Measurements from ENCODE around the gene COL4A4.

The COL4A4 gene

GRCh38 chr2:227160164-227160563 is 3.8 kb downstream of the COL4A4 start:
- no peak for DNase-seq

- DNase-seq, result no peak
These were observed 8.8 kb downstream of the COL4A4 start for GRCh38 chr2:227154986-227155774.

GRCh38 chr2:227153758-227154486 is 10.1 kb downstream of the COL4A4 start:
- DNase-seq, result no peak

GRCh38 chr2:227153307-227153706 is 10.7 kb downstream of the COL4A4 start:
- no peak for DNase-seq

GRCh38 chr2:227152093-227152766 is 11.8 kb downstream of the COL4A4 start:
- no peak for DNase-seq

DNA sequence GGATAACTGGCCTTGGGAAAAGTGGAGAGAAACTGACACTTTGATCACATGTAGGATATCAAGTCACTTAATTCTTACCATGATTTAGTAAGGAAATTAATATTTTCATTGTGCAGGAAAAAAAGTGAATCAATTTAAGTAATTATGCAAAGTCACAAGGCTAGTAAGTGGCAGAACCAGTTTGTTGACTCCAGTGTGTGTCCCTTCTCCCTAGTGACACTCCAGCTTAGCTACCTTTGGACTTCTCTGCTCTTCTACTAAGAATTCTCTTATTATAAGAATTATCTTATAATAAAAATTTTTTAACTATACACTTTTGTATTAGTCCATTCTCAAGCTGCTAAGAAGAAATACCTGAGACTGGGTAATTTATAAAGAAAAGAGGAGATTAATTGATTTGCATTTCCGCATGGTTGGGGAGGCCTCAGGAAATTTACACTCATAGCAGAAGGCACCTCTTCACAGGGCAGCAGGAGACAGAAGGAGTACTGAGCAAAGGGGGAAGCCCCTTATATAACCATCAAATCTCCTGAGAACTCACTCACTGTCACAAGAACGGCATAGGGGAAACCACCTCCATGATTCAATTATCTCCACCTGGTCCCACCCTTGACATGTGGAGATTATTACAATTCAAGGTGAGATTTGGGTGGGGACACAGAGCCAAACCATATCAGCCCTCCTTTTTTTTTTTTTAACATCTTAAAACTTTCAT is 13.6 kb downstream of the COL4A4 start:
- no peak for DNase-seq

- DNase-seq, result no peak
These were observed 15.9 kb downstream of the COL4A4 start for GRCh38 chr2:227148106-227148505.

DNA sequence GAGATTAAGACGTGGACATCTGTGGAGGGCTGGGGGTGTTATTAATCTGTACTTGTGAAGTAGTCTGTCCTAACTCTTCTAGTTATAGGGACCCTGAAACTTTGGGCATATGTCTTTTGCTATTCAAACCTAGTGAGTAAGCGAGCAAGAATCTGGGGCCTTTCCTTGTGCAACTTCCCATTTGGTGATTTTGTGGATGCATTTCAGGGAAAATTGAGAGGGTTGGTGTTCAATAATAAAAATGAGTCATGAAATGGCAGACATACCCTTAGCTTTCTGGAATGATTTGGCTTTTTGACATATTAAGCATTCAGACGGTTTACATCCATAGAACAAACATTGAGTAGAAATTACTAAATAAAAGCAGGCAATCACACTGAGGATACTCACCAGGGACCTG is 17.0 kb downstream of the COL4A4 start:
- DNase-seq, result no peak

DNA sequence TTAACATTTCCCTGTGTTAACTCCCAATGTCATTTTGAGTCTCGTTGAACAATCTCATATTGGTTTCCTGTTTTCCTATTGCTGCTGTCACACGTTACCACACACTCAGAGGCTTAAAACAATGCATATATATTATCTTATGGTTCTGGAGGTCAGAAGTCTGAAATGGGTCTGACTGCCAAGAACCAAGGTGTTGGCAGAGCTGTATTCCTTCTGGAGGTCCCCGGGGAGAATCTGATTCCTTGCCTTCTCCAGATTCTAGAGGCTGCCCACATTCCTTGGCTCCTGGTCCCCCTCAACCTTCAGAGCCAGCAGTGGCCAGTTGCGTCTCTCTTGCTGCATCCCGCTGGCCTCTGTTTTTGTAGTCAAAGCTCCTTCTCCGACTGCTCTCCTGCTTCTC is 17.5 kb downstream of the COL4A4 start:
- DNase-seq, result no peak

DNA sequence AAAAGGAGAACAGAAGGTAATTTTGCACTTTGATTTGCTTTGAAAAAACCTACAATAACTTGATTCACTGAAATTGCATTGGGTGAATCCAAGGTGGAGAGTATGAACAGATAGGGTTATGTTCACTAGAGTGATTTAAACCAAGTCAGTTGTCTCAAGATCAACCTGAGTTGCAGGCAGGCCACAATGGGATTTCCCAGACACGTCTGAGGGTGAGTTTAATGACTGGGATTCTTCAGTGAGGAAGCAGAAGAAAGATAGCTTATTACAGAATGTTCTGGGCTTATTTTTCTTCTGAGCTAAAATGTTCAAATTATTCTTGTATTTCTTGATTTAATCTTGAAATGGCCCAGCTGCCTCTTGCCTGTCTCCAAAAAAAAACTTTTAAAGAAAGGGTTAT is 20.1 kb downstream of the COL4A4 start:
- no peak for DNase-seq

DNA sequence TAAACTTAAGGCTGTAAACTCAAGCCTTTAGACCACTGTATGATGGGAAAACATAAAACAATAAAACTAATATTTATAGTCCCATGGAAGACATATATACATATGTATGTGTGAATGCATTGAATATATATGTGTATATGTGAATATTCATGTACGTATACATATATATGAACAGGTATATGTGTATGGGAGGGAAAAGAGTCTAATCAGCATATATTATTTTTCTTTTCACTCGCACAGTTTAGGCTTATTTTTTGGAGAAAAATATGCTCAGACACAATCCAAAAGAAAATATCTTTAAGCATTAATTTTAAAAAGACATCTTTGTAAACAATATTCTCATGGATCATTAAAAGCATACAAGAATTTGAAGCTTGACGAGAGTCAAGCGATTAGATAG is 22.7 kb downstream of the COL4A4 start:
- DNase-seq, result no peak

DNA sequence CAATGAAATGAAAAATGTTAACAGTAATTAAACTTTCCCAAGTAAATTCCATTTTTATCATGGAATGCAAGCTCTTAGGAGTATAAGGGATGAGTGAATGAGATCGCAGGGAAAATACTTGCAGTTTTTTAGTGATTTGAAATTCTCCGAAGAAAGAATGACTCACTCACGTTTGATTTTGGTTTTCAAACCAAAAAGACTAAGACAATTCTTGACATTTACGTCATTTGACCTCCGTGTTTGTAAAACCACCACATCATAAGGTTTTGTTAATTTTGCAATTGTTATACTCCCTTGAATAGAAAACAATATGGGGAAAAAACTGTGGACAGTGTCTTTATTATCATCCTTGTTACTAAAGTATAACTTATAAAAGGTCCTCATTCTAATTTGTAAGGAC is 29.4 kb downstream of the COL4A4 start:
- DNase-seq, result no peak

GRCh38 chr2:227132986-227133385 is 31.0 kb downstream of the COL4A4 start:
- DNase-seq, result no peak

DNA sequence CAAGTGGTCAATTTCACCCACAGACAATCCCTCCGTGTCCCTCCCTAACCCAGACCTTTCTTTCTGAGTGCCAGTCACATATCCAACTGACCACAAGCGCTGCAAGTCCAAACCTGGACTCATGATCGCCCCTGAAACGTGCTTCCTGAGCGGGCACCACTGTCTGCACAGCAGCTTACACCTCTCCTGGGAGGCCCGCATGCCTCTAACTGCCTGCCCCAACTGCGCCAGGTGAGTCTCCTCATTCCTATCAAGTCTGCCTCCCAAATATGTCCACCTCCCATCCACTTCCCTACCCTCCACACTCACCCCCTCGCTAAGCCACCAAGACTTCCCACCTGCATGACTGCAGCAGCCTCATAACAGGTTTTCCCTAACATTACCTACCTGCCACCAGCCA is 33.4 kb downstream of the COL4A4 start:
- no peak for DNase-seq

DNA sequence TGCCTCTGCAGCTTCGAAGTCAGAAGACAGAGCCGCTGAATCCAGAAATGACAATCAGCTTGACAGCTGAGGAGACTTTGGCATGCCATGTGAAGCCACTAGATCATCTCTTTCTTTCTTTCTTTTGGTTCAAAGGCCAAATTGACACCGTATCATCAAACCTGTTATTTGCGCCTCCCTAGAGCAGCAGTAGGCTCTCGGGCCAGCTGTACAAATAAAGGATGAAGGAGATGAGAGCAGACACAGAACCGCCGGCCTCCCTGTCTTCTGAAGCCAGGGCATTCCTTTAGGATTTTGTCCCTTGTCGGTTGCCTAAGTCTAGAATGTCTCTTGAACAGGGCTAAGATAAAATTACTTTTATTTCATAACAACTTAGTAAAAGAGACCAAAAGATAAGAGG is 36.8 kb downstream of the COL4A4 start:
- no peak for DNase-seq

GRCh38 chr2:227125506-227125905 is 38.5 kb downstream of the COL4A4 start:
- peak in 1 of 4 experiments; percentile 6 for DNase-seq

- no peak for DNase-seq
These were observed 39.2 kb downstream of the COL4A4 start for GRCh38 chr2:227124811-227125210.

DNA sequence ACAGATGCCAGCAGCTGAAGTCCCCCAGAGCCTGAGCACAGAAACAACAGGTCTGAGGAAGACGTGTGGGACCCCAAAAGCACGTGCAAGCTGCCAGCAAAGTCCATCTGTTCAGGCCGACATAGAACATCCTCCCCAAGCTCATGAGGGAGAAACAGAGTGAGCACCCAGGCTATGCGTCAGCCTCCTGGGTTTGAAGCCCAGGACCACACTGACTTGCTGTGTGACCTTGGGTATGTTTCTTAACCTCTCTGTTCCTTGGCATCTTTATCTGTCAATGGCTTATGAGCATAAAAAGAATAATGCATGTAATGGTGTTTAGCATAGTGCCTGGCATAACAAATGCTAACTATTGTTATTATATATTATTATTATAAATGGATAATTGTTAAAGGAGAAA is 40.3 kb downstream of the COL4A4 start:
- no peak for DNase-seq

DNA sequence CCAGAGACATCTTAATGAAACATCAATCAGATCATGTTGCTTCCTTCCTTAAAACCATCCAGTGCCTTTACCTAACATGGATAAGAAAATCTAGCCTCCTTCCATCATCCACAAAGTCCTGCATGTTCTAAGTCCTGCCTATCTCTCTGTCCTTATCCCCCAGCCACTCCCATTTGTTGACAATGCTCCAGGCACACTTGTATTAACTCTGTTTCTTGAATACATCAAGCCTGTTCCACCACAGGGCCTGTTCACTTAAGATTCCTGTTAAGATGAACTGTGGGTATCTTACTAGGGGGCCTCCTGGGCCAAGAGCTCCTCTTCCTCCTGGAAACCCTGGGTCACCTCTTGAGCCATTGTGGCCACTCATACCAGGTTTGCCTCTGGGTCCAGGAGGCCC is 45.7 kb downstream of the COL4A4 start:
- no peak for DNase-seq

DNA sequence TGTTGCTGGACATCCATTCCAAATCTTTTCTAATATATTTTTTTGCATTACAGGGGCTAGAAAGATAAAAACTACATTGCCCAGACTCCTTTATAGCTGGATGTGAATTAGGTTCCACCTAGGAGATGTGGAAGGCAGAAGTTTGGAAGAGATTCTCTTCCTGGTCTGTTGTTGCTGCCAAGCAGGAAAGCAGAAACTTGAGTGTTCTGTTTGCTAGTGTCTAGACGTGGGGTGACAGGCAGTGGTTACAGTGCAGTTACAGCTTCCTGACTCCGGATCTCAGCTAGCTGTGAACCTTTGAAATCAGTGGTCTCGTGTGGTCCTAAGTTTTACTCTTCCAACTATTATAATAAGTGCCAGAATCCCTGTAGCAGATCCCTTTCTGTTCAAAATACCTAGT is 46.2 kb downstream of the COL4A4 start:
- DNase-seq, result no peak

GRCh38 chr2:227117027-227117426 is 47.0 kb downstream of the COL4A4 start:
- DNase-seq, result no peak

- DNase-seq, result no peak
These were observed 48.2 kb downstream of the COL4A4 start for GRCh38 chr2:227115761-227116160.
